HepG2 (cell line): ENCODE data around the gene CNNM4. TPM values are rescaled to one million over a fixed set of nuclear protein-coding genes. Genes with fewer than 3 reads are reported as not detected.

Experiments
- ASH2L ChIP-seq: fragments of 300-600, 200-600 bp; sonication (generic); IDR thresholded peaks from 2 replicates; pipeline ENCODE4 v1.7.0; 2017; ENCODE audit warnings: low read depth, mild to moderate bottlenecking, moderate library complexity, mixed read lengths, low read length; ENCODE audit not compliant: insufficient read length
- BRCA1 ChIP-seq: sonication (generic); formaldehyde crosslinking; IDR thresholded peaks from 2 replicates; pipeline ENCODE4 v1.4.0; 2020; ENCODE audit warnings: missing genetic modification reagents
- HCFC1 ChIP-seq: fragments of 150-350 bp; IDR thresholded peaks from 2 replicates; pipeline ENCODE4 v1.6.1; 2014; ENCODE audit warnings: low read depth, low read length
- HINFP ChIP-seq: sonication (generic); formaldehyde crosslinking; IDR thresholded peaks from 2 replicates; pipeline ENCODE4 v1.4.0; 2020; ENCODE audit warnings: low read depth, mild to moderate bottlenecking, missing genetic modification reagents
- JUN ChIP-seq: sonication (generic); formaldehyde crosslinking; IDR thresholded peaks from 2 replicates; pipeline ENCODE4 v1.4.0; 2020; ENCODE audit warnings: mild to moderate bottlenecking, missing genetic modification reagents
- MIXL1 ChIP-seq: IDR thresholded peaks from 2 replicates; pipeline ENCODE4 v1.6.1; 2016
- MYC ChIP-seq: sonication (generic); formaldehyde crosslinking; IDR thresholded peaks from 2 replicates; pipeline ENCODE4 v1.9.0; 2021; ENCODE audit warnings: missing genetic modification reagents, borderline replicate concordance
- NFE2L2 ChIP-seq: fragments of 150-350 bp; IDR thresholded peaks from 2 replicates; pipeline ENCODE4 v1.6.1; 2014; ENCODE audit warnings: low read length
- RARA ChIP-seq: IDR thresholded peaks from 2 replicates; pipeline ENCODE4 v1.6.1; 2016; ENCODE audit warnings: missing genetic modification reagents, missing compliant biosample characterization
- SIX1 ChIP-seq: sonication (generic); formaldehyde crosslinking; IDR thresholded peaks from 2 replicates; pipeline ENCODE4 v1.4.0; 2020; ENCODE audit warnings: missing genetic modification reagents, borderline replicate concordance
- SP4 ChIP-seq: sonication (generic); formaldehyde crosslinking; IDR thresholded peaks from 2 replicates; pipeline ENCODE4 v1.8.1; 2023; ENCODE audit warnings: mild to moderate bottlenecking, missing genetic modification reagents
- SRF ChIP-seq: IDR thresholded peaks from 2 replicates; pipeline ENCODE4 v1.6.1; 2011; ENCODE audit warnings: mild to moderate bottlenecking, low read depth, low read length, moderate library complexity
- SRY ChIP-seq: sonication (generic); formaldehyde crosslinking; IDR thresholded peaks from 2 replicates; pipeline ENCODE4 v1.8.0; 2022; ENCODE audit warnings: mild to moderate bottlenecking, missing genetic modification reagents
- ZNF224 ChIP-seq: sonication (generic); formaldehyde crosslinking; IDR thresholded peaks from 2 replicates; pipeline ENCODE4 v1.5.0; 2020; ENCODE audit warnings: mild to moderate bottlenecking, missing genetic modification reagents
- ZNF24 ChIP-seq: fragments of 450-650 bp; IDR thresholded peaks from 2 replicates; pipeline ENCODE4 v1.6.1; 2017; ENCODE audit warnings: antibody characterized with exemption, mild to moderate bottlenecking
- ZNF260 ChIP-seq: sonication (generic); formaldehyde crosslinking; IDR thresholded peaks from 2 replicates; pipeline ENCODE4 v1.4.0; 2020; ENCODE audit warnings: missing genetic modification reagents, low read depth, mild to moderate bottlenecking, borderline replicate concordance
- ZNF615 ChIP-seq: sonication (generic); formaldehyde crosslinking; IDR thresholded peaks from 2 replicates; pipeline ENCODE4 v1.5.0; 2020; ENCODE audit warnings: mild to moderate bottlenecking, missing genetic modification reagents, borderline replicate concordance
- ZNF616 ChIP-seq: sonication (generic); formaldehyde crosslinking; IDR thresholded peaks from 2 replicates; pipeline ENCODE4 v1.5.0; 2020; ENCODE audit warnings: low read depth, mild to moderate bottlenecking, missing genetic modification reagents
- ZNF644 ChIP-seq: IDR thresholded peaks from 2 replicates; pipeline ENCODE4 v1.6.1; 2016; ENCODE audit warnings: low read depth
- ZNF7 ChIP-seq: IDR thresholded peaks from 2 replicates; pipeline ENCODE4 v1.6.1; 2016; ENCODE audit warnings: missing biosample characterization, missing genetic modification reagents
- ZNF761 ChIP-seq: sonication (generic); formaldehyde crosslinking; conservative IDR thresholded peaks from 2 replicates; pipeline ENCODE4 v1.4.0; 2020; ENCODE audit warnings: mild to moderate bottlenecking, missing genetic modification reagents
- polyA plus RNA-seq, 8 experiments: library from polyadenylated mRNA; depleted of rRNA in 3 of 8; stranded (reverse) in 7 of 8; unstranded in 1 of 8; fragments of >200 nt; fragmentation: Illumina TruSeq in 4 of 8; extraction: Trizol in 4 of 8; gene quantifications; 2 replicates each; pipeline versions ENCODE4 v1.2.1 to v1.2.3, GENCODE V29; 2011 to 2016; ENCODE audit warnings: low read depth in 4 of 8, missing spikeins in 1 of 8, mixed read lengths in 1 of 8; ENCODE audit not compliant: insufficient read depth in 1 of 8
- total RNA-seq, 5 experiments: library from RNA; depleted of rRNA; stranded (reverse); fragments of >200 nt; fragmentation: Illumina TruSeq; extraction: Trizol; gene quantifications; 2 replicates each; pipeline ENCODE4 v1.2.3, GENCODE V29; 2016; ENCODE audit warnings: low read depth in 1 of 5
- TF ChIP-seq, protein P1 (sequence below): sonication (generic); formaldehyde crosslinking; IDR thresholded peaks from 2 replicates; pipeline ENCODE4 v1.5.1; 2020; ENCODE audit warnings: mild to moderate bottlenecking, missing genetic modification reagents, moderate library complexity
- TF ChIP-seq, protein P2 (sequence below): sonication (generic); formaldehyde crosslinking; IDR thresholded peaks from 2 replicates; pipeline ENCODE4 v1.4.0; 2020; ENCODE audit warnings: mild to moderate bottlenecking, missing genetic modification reagents
- TF ChIP-seq, protein P3 (sequence below): IDR thresholded peaks from 2 replicates; pipeline ENCODE4 v1.6.1; 2012; ENCODE audit warnings: low read length, improper control_type of control experiment

The CNNM4 gene
- total and polyA plus RNA-seq, 2 of the 13 experiments (the other 11 are each of a cell fraction or from before 2014, with no cell fraction given): 5.9 to 8.4 TPM

DNA sequence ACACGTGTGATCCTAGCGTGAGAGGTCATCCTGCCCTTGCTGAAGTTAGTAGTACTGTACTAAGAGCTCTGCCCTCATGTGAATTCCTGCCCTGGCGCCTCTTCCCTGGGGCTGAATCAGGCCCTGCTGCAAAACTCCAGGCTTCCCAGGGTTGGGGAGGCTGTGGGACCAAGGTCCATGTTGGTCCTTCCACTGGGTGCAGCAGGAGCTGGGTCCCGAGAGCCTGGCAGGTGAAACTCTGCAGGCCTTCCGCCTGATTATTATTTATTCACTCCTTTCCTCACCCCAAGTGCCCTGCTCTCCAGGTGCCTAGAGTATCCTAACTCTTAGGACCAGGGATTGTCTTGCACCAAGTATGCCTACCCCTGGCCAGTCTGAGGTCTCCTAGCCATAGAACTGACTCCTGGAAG, 50.1 kb downstream of the CNNM4 start (continued):
- 0 out of 2 replicates have a peak, but pooled peaks have one; percentile 57 for TF ChIP-seq HINFP (CRISPR knock-in tag)
- TF ChIP-seq ZNF7: no peak
- no peak for TF ChIP-seq SP4 (CRISPR knock-in tag)
- TF ChIP-seq JUN (CRISPR knock-in tag): no peak
- peak; percentile 93 for TF ChIP-seq ZNF644 (CRISPR knock-in tag)
- TF ChIP-seq SIX1: no peak
- no peak for TF ChIP-seq ZNF260 (CRISPR knock-in tag)
- TF ChIP-seq SRY: no peak
- peak; percentile 99 for TF ChIP-seq ZNF761 (CRISPR knock-in tag)
- TF ChIP-seq, protein P1, sequence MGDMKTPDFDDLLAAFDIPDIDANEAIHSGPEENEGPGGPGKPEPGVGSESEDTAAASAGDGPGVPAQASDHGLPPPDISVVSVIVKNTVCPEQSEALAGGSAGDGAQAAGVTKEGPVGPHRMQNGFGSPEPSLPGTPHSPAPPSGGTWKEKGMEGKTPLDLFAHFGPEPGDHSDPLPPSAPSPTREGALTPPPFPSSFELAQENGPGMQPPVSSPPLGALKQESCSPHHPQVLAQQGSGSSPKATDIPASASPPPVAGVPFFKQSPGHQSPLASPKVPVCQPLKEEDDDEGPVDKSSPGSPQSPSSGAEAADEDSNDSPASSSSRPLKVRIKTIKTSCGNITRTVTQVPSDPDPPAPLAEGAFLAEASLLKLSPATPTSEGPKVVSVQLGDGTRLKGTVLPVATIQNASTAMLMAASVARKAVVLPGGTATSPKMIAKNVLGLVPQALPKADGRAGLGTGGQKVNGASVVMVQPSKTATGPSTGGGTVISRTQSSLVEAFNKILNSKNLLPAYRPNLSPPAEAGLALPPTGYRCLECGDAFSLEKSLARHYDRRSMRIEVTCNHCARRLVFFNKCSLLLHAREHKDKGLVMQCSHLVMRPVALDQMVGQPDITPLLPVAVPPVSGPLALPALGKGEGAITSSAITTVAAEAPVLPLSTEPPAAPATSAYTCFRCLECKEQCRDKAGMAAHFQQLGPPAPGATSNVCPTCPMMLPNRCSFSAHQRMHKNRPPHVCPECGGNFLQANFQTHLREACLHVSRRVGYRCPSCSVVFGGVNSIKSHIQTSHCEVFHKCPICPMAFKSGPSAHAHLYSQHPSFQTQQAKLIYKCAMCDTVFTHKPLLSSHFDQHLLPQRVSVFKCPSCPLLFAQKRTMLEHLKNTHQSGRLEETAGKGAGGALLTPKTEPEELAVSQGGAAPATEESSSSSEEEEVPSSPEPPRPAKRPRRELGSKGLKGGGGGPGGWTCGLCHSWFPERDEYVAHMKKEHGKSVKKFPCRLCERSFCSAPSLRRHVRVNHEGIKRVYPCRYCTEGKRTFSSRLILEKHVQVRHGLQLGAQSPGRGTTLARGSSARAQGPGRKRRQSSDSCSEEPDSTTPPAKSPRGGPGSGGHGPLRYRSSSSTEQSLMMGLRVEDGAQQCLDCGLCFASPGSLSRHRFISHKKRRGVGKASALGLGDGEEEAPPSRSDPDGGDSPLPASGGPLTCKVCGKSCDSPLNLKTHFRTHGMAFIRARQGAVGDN (CRISPR knock-in tag): peak; percentile 82
- no peak for TF ChIP-seq SRF
- TF ChIP-seq ZNF24: no peak
- TF ChIP-seq, protein P2, sequence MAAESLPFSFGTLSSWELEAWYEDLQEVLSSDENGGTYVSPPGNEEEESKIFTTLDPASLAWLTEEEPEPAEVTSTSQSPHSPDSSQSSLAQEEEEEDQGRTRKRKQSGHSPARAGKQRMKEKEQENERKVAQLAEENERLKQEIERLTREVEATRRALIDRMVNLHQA (CRISPR knock-in tag): no peak
- no peak for TF ChIP-seq MIXL1 (CRISPR knock-in tag)
- no peak for TF ChIP-seq RARA (CRISPR knock-in tag)
- no peak for TF ChIP-seq HCFC1
- TF ChIP-seq ZNF615 (CRISPR knock-in tag): no peak
- TF ChIP-seq ZNF616 (CRISPR knock-in tag): no peak
- peak; percentile 45 for TF ChIP-seq ASH2L
- TF ChIP-seq, protein P3, sequence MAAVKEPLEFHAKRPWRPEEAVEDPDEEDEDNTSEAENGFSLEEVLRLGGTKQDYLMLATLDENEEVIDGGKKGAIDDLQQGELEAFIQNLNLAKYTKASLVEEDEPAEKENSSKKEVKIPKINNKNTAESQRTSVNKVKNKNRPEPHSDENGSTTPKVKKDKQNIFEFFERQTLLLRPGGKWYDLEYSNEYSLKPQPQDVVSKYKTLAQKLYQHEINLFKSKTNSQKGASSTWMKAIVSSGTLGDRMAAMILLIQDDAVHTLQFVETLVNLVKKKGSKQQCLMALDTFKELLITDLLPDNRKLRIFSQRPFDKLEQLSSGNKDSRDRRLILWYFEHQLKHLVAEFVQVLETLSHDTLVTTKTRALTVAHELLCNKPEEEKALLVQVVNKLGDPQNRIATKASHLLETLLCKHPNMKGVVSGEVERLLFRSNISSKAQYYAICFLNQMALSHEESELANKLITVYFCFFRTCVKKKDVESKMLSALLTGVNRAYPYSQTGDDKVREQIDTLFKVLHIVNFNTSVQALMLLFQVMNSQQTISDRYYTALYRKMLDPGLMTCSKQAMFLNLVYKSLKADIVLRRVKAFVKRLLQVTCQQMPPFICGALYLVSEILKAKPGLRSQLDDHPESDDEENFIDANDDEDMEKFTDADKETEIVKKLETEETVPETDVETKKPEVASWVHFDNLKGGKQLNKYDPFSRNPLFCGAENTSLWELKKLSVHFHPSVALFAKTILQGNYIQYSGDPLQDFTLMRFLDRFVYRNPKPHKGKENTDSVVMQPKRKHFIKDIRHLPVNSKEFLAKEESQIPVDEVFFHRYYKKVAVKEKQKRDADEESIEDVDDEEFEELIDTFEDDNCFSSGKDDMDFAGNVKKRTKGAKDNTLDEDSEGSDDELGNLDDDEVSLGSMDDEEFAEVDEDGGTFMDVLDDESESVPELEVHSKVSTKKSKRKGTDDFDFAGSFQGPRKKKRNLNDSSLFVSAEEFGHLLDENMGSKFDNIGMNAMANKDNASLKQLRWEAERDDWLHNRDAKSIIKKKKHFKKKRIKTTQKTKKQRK: no peak
- TF ChIP-seq BRCA1 (CRISPR knock-in tag): no peak
- no peak for TF ChIP-seq ZNF224
- TF ChIP-seq MYC (CRISPR knock-in tag): peak; percentile 31; the same call in 1 of the 2 replicates
- no peak for TF ChIP-seq NFE2L2
